Large intestine (tissue), 3 donors: ENCODE measurements around the gene ACSM4. TPM values are rescaled to one million over a fixed set of nuclear protein-coding genes. Genes with fewer than 3 reads are reported as not detected.
"Not testable (repeated sequence)": the region's sequence is repeated elsewhere in the genome, so short reads cannot be mapped to it uniquely, and the experiment has no call there.

Experiments
- DNase-seq, 2 donors: peaks; one replicate each; pipeline versions ENCODE4 v3.0.0 to v3.0.0-alpha.2; 2013
- H3K27ac ChIP-seq: one replicate; pipeline ENCODE4 v1.5.1; 2013; ENCODE audit warnings: low read length
- H3K27me3 ChIP-seq: 2 replicates; pipeline ENCODE4 v1.6.1; 2013; ENCODE audit warnings: low read length; ENCODE audit not compliant: control insufficient read depth, insufficient read depth
- H3K36me3 ChIP-seq: 2 replicates; pipeline ENCODE4 v1.6.1; 2013; ENCODE audit warnings: low read length; ENCODE audit not compliant: control insufficient read depth, insufficient read depth
- H3K4me1 ChIP-seq: one replicate; pipeline ENCODE4 v1.6.1; 2013; ENCODE audit warnings: low read length; ENCODE audit not compliant: control insufficient read depth, insufficient read depth
- H3K4me3 ChIP-seq: one replicate; pipeline ENCODE4 v1.5.1; 2013; ENCODE audit warnings: low read length
- H3K9me3 ChIP-seq: one replicate; pipeline ENCODE4 v1.6.1; 2013; ENCODE audit warnings: mild to moderate bottlenecking, low read depth, low read length, moderate library complexity; ENCODE audit not compliant: control insufficient read depth
- WGBS: methylation state at CpG from one replicate; pipeline ENCODE4 v1.1.5; 2013; ENCODE audit warnings: low lambda C conversion rate; ENCODE audit not compliant: insufficient coverage; 5-methylcytosine and 5-hydroxymethylcytosine counted together
- polyA plus RNA-seq: library from polyadenylated mRNA; unstranded; fragments of 120-200 nt; gene quantifications from one replicate; pipeline ENCODE4 v1.2.1, GENCODE V29; 2013

The ACSM4 gene
- polyA plus RNA-seq, 1 donor, result 0.04 TPM

GRCh38 chr12:7324176-7324575 lies 20.3 kb downstream of the ACSM4 start:
- H3K36me3 ChIP-seq, result no peaks in the 10 kb centered on the region
- no peak overlapping the region for H3K4me3 ChIP-seq
- no peak for DNase-seq
- no peak overlapping the region for H3K27ac ChIP-seq
- no peaks in the 10 kb centered on the region for H3K9me3 ChIP-seq
- no CpG with 5 or more reads among the region's 5 CpGs for WGBS
- no peaks in the 10 kb centered on the region for H3K4me1 ChIP-seq
- H3K27me3 ChIP-seq, result no peaks in the 10 kb centered on the region

GRCh38 chr12:7327918-7328317 lies 24.0 kb downstream of the ACSM4 start:
- WGBS, result 93% methylated on average over 3 of the region's 7 CpGs
- no peaks in the 10 kb centered on the region for H3K9me3 ChIP-seq
- no peak overlapping the region for H3K27ac ChIP-seq
- no peaks in the 10 kb centered on the region for H3K4me1 ChIP-seq
- no peaks in the 10 kb centered on the region for H3K27me3 ChIP-seq
- H3K36me3 ChIP-seq, result no peaks in the 10 kb centered on the region
- H3K4me3 ChIP-seq, result no peak overlapping the region
- no peak for DNase-seq

- H3K36me3 ChIP-seq, H3K4me1 ChIP-seq, H3K27me3 ChIP-seq, H3K9me3 ChIP-seq, H3K4me3 ChIP-seq, H3K27ac ChIP-seq, DNase-seq: not testable (repeated sequence)
- WGBS, result no CpG with 5 or more reads among the region's 5 CpGs
These were observed 33.9 kb downstream of the ACSM4 start for GRCh38 chr12:7337790-7338189.

- 67% methylated on average over 1 of the region's 1 CpG for WGBS
- H3K9me3 ChIP-seq, result no peaks in the 10 kb centered on the region
- DNase-seq, result no peak
- H3K27me3 ChIP-seq, result no peaks in the 10 kb centered on the region
- H3K4me3 ChIP-seq, result no peak overlapping the region
- H3K36me3 ChIP-seq, result no peaks in the 10 kb centered on the region
- H3K27ac ChIP-seq, result no peak overlapping the region
- no peaks in the 10 kb centered on the region for H3K4me1 ChIP-seq
These were observed 35.8 kb downstream of the ACSM4 start for GRCh38 chr12:7339675-7340074.

GRCh38 chr12:7344833-7345606 lies 41.1 kb downstream of the ACSM4 start:
- H3K4me1 ChIP-seq, result no peaks in the 10 kb centered on the region
- H3K9me3 ChIP-seq, result no peaks in the 10 kb centered on the region
- H3K4me3 ChIP-seq, result no peak overlapping the region
- no peaks in the 10 kb centered on the region for H3K27me3 ChIP-seq
- no peaks in the 10 kb centered on the region for H3K36me3 ChIP-seq
- H3K27ac ChIP-seq, result no peak overlapping the region
- DNase-seq, result no peak

GRCh38 chr12:7346551-7347225 lies 42.8 kb downstream of the ACSM4 start:
- no peaks in the 10 kb centered on the region for H3K36me3 ChIP-seq
- 83% methylated on average over 2 of the region's 6 CpGs for WGBS
- no peaks in the 10 kb centered on the region for H3K27me3 ChIP-seq
- DNase-seq, result no peak
- H3K9me3 ChIP-seq, result no peaks in the 10 kb centered on the region
- H3K4me3 ChIP-seq, result no peak overlapping the region
- no peak overlapping the region for H3K27ac ChIP-seq
- H3K4me1 ChIP-seq, result no peaks in the 10 kb centered on the region

GRCh38 chr12:7349418-7349817 lies 45.5 kb downstream of the ACSM4 start:
- DNase-seq, result no peak
- H3K9me3 ChIP-seq, result no peaks in the 10 kb centered on the region
- H3K36me3 ChIP-seq, result no peaks in the 10 kb centered on the region
- no peaks in the 10 kb centered on the region for H3K4me1 ChIP-seq
- peaks cover 3% of the 10 kb centered on the region for H3K27me3 ChIP-seq
- WGBS, result no CpG with 5 or more reads among the region's 4 CpGs
- H3K27ac ChIP-seq, result no peak overlapping the region
- H3K4me3 ChIP-seq, result no peak overlapping the region

GRCh38 chr12:7351177-7351576 lies 47.3 kb downstream of the ACSM4 start:
- 100% methylated on average over 1 of the region's 2 CpGs for WGBS
- Histone ChIP-seq H3K27ac (no peak overlapping the region), H3K36me3 (no peaks in the 10 kb centered on the region), H3K27me3 (peaks cover 3% of the 10 kb centered on the region), H3K9me3 (no peaks in the 10 kb centered on the region), H3K4me3 (no peak overlapping the region), H3K4me1 (no peaks in the 10 kb centered on the region)
- DNase-seq, result no peak

DNA sequence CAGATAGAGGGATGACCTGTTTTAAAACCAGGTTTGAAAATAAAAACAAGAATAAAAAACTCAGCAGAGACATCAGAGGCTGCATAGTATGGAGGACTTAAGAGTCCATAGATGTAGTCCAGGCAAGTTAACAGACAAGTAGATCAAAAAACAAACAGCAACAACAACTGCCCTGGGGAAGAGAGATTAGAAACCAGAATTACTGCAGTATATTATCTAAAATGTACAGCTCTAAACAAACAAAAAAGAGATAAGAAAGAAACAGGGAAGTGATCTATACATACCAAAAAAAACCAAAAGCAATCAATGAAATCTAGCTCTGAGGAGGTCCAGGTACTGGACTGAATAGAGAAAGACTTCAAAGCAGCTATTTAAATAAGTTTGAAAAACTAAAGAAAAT lies 48.8 kb downstream of the ACSM4 start:
- H3K4me1 ChIP-seq, result no peaks in the 10 kb centered on the region
- H3K36me3 ChIP-seq, result no peaks in the 10 kb centered on the region
- H3K4me3 ChIP-seq, result no peak overlapping the region
- DNase-seq, result no peak
- H3K27ac ChIP-seq, result no peak overlapping the region
- H3K9me3 ChIP-seq, result no peaks in the 10 kb centered on the region
- peaks cover 3% of the 10 kb centered on the region for H3K27me3 ChIP-seq

DNA sequence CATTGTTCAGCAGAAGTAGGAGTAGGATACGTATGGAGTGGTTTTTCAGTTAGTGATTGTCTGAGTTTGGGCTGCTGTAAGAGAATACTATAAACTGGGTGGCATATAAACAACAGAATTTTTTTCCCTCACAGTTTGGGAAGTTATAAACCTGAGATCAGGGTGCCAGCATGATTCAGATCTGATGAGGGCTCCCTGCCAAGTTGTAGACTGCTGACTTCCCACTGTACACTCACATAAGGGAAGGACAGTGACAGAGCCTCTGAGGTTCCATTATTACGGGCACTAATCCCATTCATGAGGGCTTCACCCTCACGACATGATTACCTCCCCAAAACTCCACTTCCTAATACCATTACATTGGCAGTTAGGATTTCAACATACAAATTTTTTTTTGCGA lies 50.7 kb downstream of the ACSM4 start:
- DNase-seq, result no peak
- H3K27me3 ChIP-seq, result peaks cover 3% of the 10 kb centered on the region
- 100% methylated on average over 1 of the region's 4 CpGs for WGBS

DNA sequence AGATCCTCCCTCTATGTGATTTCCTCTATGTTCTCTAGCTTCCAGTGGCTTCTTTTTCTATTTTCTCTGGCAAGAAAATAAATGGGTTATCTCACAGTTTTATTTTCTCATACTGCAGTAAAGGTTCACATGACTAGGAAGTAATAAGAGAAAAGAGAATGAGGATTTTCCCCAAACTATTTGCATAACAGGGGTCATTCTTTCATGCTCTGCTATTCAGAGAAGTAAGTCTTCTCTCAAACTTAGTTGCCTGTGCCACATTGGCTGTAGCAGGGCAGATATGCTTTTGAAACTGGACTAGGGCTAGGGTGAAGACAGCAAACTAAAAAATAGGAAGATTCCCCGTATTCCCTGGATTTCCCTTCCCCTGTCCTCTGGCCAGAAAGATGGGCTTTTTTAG lies 57.4 kb downstream of the ACSM4 start:
- Histone ChIP-seq H3K27me3 (no peaks in the 10 kb centered on the region), H3K36me3 (no peaks in the 10 kb centered on the region), H3K4me1 (no peaks in the 10 kb centered on the region), H3K4me3 (no peak overlapping the region), H3K9me3 (no peaks in the 10 kb centered on the region), H3K27ac (no peak overlapping the region)
- DNase-seq, result no peak
- WGBS, result 100% methylated on average over 1 of the region's 1 CpG

More for the DNA sequence above, 50.7 kb downstream of the ACSM4 start:
- Histone ChIP-seq H3K4me3 (no peak overlapping the region), H3K4me1 (no peaks in the 10 kb centered on the region), H3K9me3 (no peaks in the 10 kb centered on the region), H3K36me3 (no peaks in the 10 kb centered on the region), H3K27ac (no peak overlapping the region)
